DND-41 (cell line): ENCODE results near the gene RSPH3.
"Not testable (repeated sequence)": the region's sequence is repeated elsewhere in the genome, so short reads cannot be mapped to it uniquely, and the experiment has no call there.

Experiments used
- ATAC-seq: fragments of 200-7000 bp; cut with Tn5 transposase; 3 replicates; pipeline ENCODE4 v1.9.1; 2021; ENCODE audit warnings: low read depth; ENCODE audit not compliant: insufficient read depth
- DNase-seq: peaks from one replicate; pipeline ENCODE4 v3.0.0-alpha.2; 2020
- H2AFZ ChIP-seq: 2 replicates; pipeline ENCODE4 v1.6.0; 2012; ENCODE audit warnings: low read depth, low read length
- H3K27ac ChIP-seq: 2 replicates; pipeline ENCODE4 v1.5.1; 2012; ENCODE audit warnings: low read length, inconsistent platforms
- H3K27me3 ChIP-seq: fragments of 200-600 bp; sonication (generic); 2 replicates; pipeline ENCODE4 v1.6.0; 2012; ENCODE audit warnings: low read length, mild to moderate bottlenecking, inconsistent platforms; ENCODE audit not compliant: insufficient read depth, poor library complexity
- H3K36me3 ChIP-seq: 2 replicates; pipeline ENCODE4 v1.5.1; 2012; ENCODE audit warnings: low read length, inconsistent platforms; ENCODE audit not compliant: insufficient read depth
- H3K4me1 ChIP-seq: 2 replicates; pipeline ENCODE4 v1.5.1; 2012; ENCODE audit warnings: mild to moderate bottlenecking, low read length; ENCODE audit not compliant: insufficient read depth
- H3K4me2 ChIP-seq: 2 replicates; pipeline ENCODE4 v1.6.0; 2012; ENCODE audit warnings: mild to moderate bottlenecking, moderate library complexity, low read length, inconsistent platforms; ENCODE audit not compliant: insufficient read depth
- H3K4me3 ChIP-seq, 2 experiments: fragments of 200-600 bp in 1 of 2; shearing (Covaris generic) in 1 of 2; 2 replicates each; pipeline ENCODE4 v1.5.1; 2012 to 2016; ENCODE audit warnings: inconsistent platforms in 2 of 2, low read length in 2 of 2, mild to moderate bottlenecking in 2 of 2, low read depth in 1 of 2, moderate library complexity in 1 of 2
- H3K79me2 ChIP-seq: 2 replicates; pipeline ENCODE4 v1.6.0; 2012; ENCODE audit warnings: low read length, inconsistent platforms; ENCODE audit not compliant: insufficient read depth
- H3K9ac ChIP-seq: 2 replicates; pipeline ENCODE4 v1.6.0; 2012; ENCODE audit warnings: low read depth, mild to moderate bottlenecking, inconsistent platforms, low read length, moderate library complexity
- H3K9me3 ChIP-seq: 2 replicates; pipeline ENCODE4 v1.5.1; 2012; ENCODE audit warnings: low read length, moderate library complexity, mild to moderate bottlenecking, inconsistent platforms; ENCODE audit not compliant: insufficient read depth, severe bottlenecking
- H4K20me1 ChIP-seq: 2 replicates; pipeline ENCODE4 v1.6.0; 2012; ENCODE audit warnings: low read length; ENCODE audit not compliant: insufficient read depth
- CTCF ChIP-seq: IDR thresholded peaks from 2 replicates; pipeline ENCODE4 v1.5.1; 2012; ENCODE audit warnings: borderline replicate concordance, low read length, moderate library complexity, mild to moderate bottlenecking; ENCODE audit not compliant: poor library complexity, severe bottlenecking; ENCODE audit errors: extremely low read depth
- EZH2 ChIP-seq: IDR thresholded peaks from 3 replicates; pipeline ENCODE4 v1.6.1; 2012; ENCODE audit warnings: borderline replicate concordance, low read depth, mild to moderate bottlenecking, moderate library complexity, low read length, inconsistent platforms; ENCODE audit not compliant: severe bottlenecking

The RSPH3 gene

DNA sequence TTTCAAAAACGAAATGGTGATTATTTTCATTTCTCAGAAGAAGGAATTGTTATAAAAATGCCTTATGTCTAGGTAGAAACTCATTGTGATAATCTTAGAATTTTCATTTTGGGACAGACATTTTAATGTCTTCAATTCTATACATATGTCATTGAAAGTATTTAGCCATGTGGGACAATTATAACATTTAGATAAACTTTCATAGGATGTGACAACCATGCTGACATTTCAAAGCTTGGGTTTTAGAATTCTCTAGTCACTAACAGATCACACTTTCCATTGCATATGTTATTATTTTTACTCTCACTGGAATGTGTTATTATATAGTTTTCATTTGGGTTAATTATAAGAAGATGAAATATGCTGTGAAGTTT, 39.9 kb upstream of the RSPH3 start:
- Histone ChIP-seq H3K9me3 (no peaks in the 10 kb centered on the region), H3K27ac (no peak overlapping the region), H3K4me2 (no peak overlapping the region), H2AFZ (no peak overlapping the region), H3K36me3 (peaks cover 76% of the 10 kb centered on the region), H3K9ac (no peak overlapping the region), H3K27me3 (no peaks in the 10 kb centered on the region), H3K79me2 (no peaks in the 10 kb centered on the region), H4K20me1 (peaks cover 5% of the 10 kb centered on the region; the same call in 1 of the 2 replicates), H3K4me3 (no peak overlapping the region), H3K4me1 (peaks cover 31% of the 10 kb centered on the region)
- TF ChIP-seq EZH2 (no peak), CTCF (no peak)
- no peak for ATAC-seq
- DNase-seq: no peak

- no peak for ATAC-seq
- H3K9me3 ChIP-seq: no peaks in the 10 kb centered on the region
- 0 out of 2 replicates have a peak overlapping the region, but pooled peaks have one; percentile 33 for H3K27ac ChIP-seq
- peaks cover 25% of the 10 kb centered on the region for H3K4me1 ChIP-seq
- TF ChIP-seq EZH2: no peak
- no peak for TF ChIP-seq CTCF
- H3K27me3 ChIP-seq: no peaks in the 10 kb centered on the region
- peaks cover 76% of the 10 kb centered on the region for H3K36me3 ChIP-seq
- H4K20me1 ChIP-seq: peaks cover 5% of the 10 kb centered on the region; the same call in 1 of the 2 replicates
- DNase-seq: no peak
- H3K4me2 ChIP-seq: no peak overlapping the region
- no peak overlapping the region for H3K4me3 ChIP-seq
- H3K79me2 ChIP-seq: no peaks in the 10 kb centered on the region
- no peak overlapping the region for H3K9ac ChIP-seq
- no peak overlapping the region for H2AFZ ChIP-seq
Observed at GRCh38 chr6:159038914-159039884, 39.2 kb upstream of the RSPH3 start.

GRCh38 chr6:159038318-159038717, 38.3 kb upstream of the RSPH3 start:
- H3K4me2 ChIP-seq, H3K9me3 ChIP-seq, H3K27me3 ChIP-seq, DNase-seq, H3K79me2 ChIP-seq, H3K9ac ChIP-seq, H4K20me1 ChIP-seq, H3K4me3 ChIP-seq, ATAC-seq, H2AFZ ChIP-seq, H3K27ac ChIP-seq: not testable (repeated sequence)
- peaks cover 76% of the 10 kb centered on the region for H3K36me3 ChIP-seq
- H3K4me1 ChIP-seq: peaks cover 16% of the 10 kb centered on the region

GRCh38 chr6:159037756-159038290, 37.8 kb upstream of the RSPH3 start:
- Histone ChIP-seq H2AFZ (no peak overlapping the region), H3K27ac (no peak overlapping the region), H3K4me2 (no peak overlapping the region), H3K36me3 (peaks cover 73% of the 10 kb centered on the region), H3K79me2 (no peaks in the 10 kb centered on the region), H4K20me1 (peaks cover 5% of the 10 kb centered on the region; the same call in 1 of the 2 replicates), H3K4me1 (peaks cover 12% of the 10 kb centered on the region), H3K9me3 (no peaks in the 10 kb centered on the region), H3K4me3 (no peak overlapping the region), H3K9ac (no peak overlapping the region), H3K27me3 (no peaks in the 10 kb centered on the region)
- TF ChIP-seq CTCF (no peak), EZH2 (no peak)
- DNase-seq: no peak
- ATAC-seq: no peak
